HUDEP-2 (cell line): ENCODE results near the gene TMEM184B.

Experiments used
- DNase-seq, 76 experiments: peaks; one replicate each; lab custom pipeline; 2025; ENCODE audit not compliant: unreplicated experiment in 76 of 76; lab: John Stamatoyannopoulos, UW

The TMEM184B gene

DNA sequence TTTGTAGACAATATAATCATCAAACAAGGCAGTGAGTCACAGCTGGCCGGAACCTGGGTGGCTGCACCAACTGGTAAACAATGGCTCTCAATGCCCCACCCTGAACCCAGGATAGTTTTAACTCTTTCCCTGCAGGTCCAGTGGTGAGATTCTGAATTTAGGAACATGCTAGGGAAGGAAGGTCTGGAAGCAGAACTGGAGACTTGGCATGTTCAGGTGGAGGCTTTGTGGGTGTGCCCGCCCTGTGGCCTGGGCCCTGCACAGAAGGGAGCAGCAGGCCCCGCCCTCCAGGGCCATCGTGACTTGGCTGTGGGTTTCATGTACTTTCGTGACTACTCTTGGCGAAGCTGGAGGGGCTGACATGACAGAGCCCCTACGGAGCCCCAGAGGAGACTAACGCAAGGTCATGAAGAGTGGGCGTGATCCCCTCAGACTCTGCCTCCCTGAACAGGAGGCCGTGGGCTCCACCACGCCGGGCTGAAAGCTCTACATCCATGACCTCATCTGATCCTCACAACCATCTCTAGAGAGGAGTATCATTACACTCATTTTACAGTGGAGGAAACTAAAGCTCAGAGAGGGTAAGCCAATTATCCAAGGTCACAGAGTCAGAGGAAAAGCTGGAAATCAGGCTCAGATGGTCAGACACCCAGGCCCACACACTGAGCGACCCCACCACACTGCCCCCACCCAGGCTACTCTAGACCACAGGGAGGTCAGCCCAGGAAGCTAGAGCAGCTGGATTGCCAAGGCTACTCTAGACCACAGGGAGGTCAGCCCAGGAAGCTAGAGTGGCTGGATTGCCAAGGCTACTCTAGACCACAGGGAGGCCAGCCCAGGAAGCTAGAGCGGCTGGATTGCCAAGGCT is 43.7 kb downstream of the TMEM184B start:
- DNase-seq = peak in 28 of 76 experiments; percentile 3 to 40 (median 14)

DNA sequence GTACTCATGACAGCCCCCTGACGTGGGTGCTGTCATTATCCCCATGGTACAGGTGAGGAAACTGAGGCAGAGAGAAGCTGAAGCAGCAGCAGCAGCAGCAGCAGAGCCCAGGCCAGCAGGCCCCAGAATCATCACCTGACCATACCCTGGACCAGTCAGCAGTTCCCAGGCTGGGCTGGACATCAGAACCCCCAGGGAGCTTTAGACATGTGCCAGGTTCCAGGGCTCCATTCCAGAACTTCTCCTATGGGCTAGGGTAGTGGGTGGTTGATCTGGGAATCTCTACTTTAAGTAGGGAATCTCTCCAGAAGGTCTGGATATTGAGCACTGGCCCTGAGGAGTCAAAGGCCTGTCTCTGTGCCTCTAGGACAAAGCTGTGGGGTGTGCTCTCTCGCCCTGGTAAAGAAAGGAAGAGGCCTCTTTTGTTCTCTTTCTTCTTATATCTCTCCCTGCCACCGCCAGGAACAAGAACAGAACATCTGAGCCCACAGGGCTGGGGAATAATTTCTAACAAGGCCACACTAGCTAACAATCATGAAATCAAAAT is 44.4 kb downstream of the TMEM184B start:
- DNase-seq = no peak

DNA sequence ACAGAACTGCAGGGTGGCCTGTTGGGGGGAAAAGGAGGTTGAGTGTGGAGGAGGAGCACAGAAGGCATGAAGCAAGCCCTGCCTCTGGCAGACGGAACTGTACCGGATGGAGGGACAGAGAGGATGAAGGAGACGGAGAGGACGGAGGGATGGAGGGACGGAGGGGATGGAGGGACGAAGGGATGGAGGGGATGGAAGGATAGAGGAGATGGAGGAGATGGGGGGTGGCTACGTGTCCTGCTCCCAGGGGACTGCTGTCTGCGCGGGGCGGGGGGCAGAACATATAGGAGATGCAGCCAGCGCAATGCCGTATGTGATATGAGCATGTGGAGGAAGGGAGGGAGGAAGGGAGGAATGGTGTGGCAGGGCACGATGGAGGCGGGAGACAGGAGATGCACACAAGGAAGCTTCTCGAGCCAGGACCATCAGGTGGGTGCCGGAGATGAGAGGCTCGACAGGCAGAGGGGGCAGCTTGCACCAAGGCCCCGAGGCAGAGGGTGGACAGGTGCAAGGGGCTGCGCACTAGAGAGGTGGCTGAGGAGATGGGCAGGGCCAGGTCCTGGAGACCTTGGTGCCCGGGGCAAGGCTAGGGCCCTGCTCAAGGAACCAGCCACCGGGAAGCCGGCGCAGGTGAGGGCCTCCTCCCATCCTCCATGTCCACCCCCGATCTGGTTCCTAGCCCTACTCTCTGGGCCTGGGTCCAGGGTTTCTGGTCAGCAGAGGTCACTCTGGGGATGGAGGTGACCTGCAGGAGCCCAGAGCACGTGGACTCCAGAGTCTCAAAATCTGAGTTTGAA is 45.8 kb downstream of the TMEM184B start:
- DNase-seq = no peak

- no peak for DNase-seq
These were observed 49.4 kb downstream of the TMEM184B start for GRCh38 chr22:38223289-38223960.

DNA sequence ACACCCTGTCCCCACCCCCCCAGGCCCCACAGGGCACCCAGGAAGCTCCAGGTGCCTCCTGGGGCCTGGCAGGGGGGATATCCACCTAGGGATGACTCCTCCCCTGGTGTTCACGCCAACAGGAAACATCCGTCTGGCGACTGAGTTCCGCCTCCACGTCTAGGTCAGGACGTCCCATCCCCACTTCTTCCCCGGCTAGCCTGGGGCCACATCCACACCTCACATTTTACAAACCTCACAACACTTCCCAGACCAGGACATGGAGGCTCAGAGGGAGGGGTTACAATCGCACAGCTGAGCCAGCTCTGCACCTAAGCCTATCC is 50.1 kb downstream of the TMEM184B start:
- no peak for DNase-seq

GRCh38 chr22:38221908-38222796 is 50.7 kb downstream of the TMEM184B start:
- DNase-seq = no peak

DNA sequence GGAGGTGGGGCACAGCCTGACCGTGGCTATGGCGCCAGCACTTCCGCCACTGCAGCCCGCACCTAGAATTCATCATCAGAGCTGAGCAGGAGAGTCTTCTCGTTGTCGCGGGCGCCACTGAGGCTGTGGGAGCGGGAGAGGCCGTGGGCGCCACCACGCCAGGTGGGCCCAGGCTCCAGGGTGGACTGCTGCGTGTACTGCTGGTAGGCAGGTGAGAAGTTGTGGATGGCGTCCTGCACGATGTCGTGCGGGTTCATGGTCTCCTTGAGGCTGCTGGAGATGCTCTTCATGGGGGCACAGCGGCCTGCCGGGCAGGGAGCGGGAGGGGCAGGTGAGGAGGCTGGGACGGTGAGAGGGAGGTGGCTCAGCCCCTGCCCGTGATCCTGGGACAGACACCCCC is 51.4 kb downstream of the TMEM184B start:
- no peak for DNase-seq

GRCh38 chr22:38220653-38221386 is 52.0 kb downstream of the TMEM184B start:
- DNase-seq = no peak

DNA sequence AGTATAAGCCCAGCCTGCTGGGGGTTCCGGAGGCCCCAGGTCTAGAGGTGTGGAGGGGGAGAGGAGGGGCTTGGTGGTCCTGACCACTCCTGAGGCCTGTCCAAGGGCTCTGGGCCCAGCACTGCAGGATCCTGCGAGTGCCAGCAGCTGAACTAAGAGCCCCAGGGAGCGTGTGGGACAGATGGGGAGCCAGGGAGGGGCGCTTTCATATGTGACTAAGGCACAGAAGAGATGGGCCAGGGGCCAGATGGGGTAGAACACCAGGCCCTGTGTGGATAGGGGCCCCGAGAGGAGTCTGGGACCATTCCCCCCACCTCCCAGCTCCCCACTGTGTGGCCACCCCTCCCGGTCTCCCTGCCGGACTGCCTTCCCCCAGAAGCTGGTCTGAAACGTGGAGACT is 52.6 kb downstream of the TMEM184B start:
- DNase-seq = no peak

DNA sequence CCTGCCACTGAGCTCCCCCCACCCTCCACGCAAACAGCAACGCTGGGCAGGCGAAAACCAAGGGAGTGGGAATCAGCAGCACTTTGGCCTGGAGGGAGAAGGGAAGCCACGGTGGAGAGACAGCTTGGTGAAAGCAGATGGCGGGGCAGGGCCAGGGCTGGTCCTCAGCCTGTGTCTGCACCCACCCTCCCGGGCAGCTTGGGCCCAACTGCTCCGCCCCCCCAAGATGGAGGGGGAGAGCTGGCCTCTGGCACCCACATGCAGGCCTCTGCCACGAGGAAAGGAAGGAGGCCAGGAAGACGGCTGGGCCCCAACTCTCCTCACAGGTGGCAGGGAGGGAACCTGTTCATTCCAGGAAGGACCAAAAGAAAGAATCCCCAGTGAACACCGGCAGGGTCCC is 53.2 kb downstream of the TMEM184B start:
- no peak for DNase-seq

DNA sequence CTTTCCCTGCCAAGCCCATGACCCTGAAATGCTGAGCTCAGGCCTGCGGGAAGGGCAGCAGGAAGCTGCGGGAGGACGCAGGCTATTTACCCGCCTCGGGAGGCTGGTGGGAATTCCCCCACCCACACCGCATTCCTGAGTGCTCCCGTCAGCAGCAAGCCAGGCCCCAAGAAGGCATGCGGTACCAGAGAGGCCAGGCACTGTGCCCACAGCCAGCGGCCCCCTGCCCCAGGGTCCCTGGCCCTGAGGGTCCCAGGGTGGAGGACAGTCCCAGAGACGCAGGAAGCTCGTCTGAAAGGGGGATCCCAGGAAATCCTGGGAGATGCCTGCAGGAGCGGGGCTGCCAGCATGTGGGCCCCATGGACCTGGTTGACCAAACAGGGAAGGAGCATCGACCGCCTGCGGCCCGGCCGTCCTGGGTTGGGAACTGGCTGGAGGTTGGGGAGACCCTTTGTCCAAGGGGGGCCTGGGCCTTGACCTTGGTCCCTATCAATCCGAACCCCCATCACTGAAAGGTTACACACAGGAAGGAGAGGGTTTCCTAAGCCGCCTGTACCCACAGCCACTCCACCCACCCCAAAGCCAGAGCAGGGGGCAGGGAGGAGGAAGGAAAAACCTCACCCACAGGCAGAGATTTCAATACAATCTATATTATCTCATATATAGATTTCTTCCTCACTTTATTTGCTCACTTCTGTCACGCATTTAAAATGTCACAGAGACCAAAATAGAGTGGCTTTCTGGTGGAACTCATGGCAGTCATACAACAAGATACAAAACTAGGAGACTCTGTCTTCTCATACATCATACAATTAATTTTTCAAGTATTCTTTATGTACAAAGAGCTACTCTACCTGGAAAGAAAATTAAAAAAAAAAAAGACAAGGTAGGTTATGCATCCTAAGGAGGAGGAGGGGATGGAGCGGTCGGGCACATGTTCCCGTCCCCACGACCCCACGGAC is 53.9 kb downstream of the TMEM184B start:
- no peak for DNase-seq

DNA sequence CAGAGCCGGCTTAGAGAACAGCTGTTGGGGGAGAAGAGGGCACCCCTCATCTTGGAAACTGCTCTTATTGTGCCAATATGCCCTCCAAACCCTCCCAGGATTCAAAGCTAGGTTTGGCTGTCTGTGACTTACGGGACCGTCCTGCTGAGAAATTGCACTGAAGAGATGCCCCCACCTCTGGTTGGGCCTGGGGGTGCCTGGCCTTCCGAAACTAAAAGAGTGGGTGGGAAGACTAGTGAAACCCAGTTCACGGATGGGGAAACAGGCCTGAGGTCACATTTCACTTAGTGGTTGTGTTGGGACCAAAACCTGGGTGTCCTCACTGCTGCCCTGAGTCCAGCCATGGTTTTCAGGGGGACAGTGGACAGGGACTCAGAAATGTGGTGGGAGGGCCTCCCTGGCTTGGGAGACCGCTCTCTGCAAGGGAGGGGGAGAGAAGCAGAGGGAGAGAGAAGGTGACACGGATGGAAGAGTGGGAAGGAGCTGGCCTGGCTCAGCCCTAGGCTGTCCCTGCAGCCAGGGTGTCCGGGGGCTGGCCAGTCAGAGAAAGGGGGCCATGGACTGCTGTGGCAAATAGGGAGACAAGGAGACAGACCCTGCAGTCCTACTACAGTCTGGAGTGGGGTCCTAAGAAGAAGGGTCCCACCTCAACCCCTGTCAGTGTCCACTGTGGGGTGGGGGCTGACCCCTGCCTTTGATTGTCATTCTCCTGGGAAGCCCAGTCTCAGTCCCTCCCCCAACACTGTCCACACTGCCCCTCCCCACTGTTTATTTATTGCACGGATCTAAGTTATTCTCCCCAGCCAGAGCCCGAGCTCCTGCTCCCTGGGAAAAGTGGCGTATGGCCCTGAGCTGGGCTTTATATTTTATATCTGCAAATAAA is 57.4 kb downstream of the TMEM184B start:
- DNase-seq = no peak

- peak in 67 of 76 experiments; percentile 18 to 90 (median 70) for DNase-seq
These were observed 58.3 kb downstream of the TMEM184B start for GRCh38 chr22:38214302-38215056.

DNA sequence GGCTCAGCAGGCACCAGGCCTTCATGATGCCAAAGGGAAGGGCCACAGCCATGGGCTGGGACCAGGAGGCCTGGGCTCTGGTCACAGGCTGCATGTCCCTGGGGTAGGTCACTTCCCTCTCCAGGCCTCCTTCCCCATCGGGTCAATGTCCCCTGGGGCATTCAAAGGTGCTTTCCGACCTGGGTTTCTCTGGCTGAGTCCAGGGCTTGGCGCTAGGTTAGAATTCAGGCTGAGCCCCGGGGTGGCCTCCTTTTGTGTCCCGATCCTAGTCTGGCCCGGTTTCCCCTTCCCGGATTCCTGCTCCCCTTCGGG is 58.9 kb downstream of the TMEM184B start:
- no peak for DNase-seq

GRCh38 chr22:38213319-38213989 is 59.4 kb downstream of the TMEM184B start:
- DNase-seq = peak in 1 of 76 experiments; percentile 10

DNA sequence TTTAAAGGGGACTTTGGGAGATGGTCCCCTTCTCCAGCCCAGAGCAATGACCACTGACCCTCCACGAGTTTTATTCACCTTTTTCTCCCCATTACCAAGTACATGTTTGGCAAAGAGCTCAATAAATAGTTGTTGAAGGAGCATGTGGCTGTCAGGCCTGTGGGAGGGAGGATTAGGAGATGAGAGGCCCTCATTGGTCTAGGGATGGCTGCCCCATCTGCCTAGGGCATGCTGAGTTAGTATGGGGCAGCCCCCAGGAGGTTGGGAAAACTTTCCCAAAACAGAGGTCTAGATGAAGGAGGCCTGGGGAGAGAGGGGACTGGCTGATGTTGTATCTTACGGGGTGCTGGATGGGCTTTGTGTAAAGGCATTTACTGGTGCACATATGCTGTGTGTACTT is 60.4 kb downstream of the TMEM184B start:
- DNase-seq = no peak
